Left colon (tissue), 2 donors: ENCODE measurements around the gene USP37. TPM values are rescaled to one million over a fixed set of nuclear protein-coding genes. Genes with fewer than 3 reads are reported as not detected.

Experiments
- microRNA-seq, 2 donors: library from miRNA; unstranded; fragments of <30 nt; microRNA quantifications; one replicate each; pipeline versions ENCODE4 v1.1.0 to v1.2.0, GENCODE V29; 2020
- total RNA-seq, 2 donors: library from RNA; stranded (reverse); fragmentation: NEBNext Ultra II Directional; extraction: Animal tissue kit (Norgen Biotek cat#: 25700); gene quantifications; one replicate each; pipeline ENCODE4 v1.2.1, GENCODE V29; 2021
- donor health status: DM: no; HTN: no; CAD: no.
- donor health status: DM: yes; HTN: yes; CAD: no.

Gene USP37
- total RNA-seq, 2 donors from 2014 or later = 9.3 to 14.6 TPM

Small RNA genes lying within 50 kb of the gene (microRNA-seq; reads per million reads assigned to microRNA genes)
- gene MIR26B = 32,439 to 74,000 reads per million in 2 donors

Other genes with a start within 250 kb of the USP37 start
- not detected for gene CATIP, start 211.5 kb downstream of the USP37 start, total RNA-seq
- gene SLC11A1, start 186.1 kb downstream of the USP37 start, total RNA-seq = 1 to 10 TPM; 1.7 to 2.0 TPM
- 100 to 1,000 TPM; 153 to 176 TPM for gene CTDSP1, start 168.5 kb downstream of the USP37 start, total RNA-seq
- 100 to 1,000 TPM; 441 to 488 TPM for gene VIL1, start 149.2 kb downstream of the USP37 start, total RNA-seq
- gene CNOT9, start 488 bp upstream of the USP37 start, total RNA-seq = 10 to 100 TPM; 32.7 to 39.1 TPM
- gene PLCD4, start 39.5 kb upstream of the USP37 start, total RNA-seq = 1 to 10 TPM; 1.0 to 3.8 TPM
- gene ZNF142, start 91.3 kb upstream of the USP37 start, total RNA-seq = 10 to 100 TPM; 17.9 to 19.5 TPM
- 10 to 100 TPM; 29.5 to 30.2 TPM for gene BCS1L, start 91.3 kb upstream of the USP37 start, total RNA-seq
- gene RNF25, start 103.7 kb upstream of the USP37 start, total RNA-seq = 10 to 100 TPM; 14.6 to 14.9 TPM
- 10 to 100 TPM; 21.3 to 25.6 TPM for gene STK36, start 103.7 kb upstream of the USP37 start, total RNA-seq
- gene TTLL4, start 142.5 kb upstream of the USP37 start, total RNA-seq = 10 to 100 TPM; 17.6 to 25.4 TPM
- gene CYP27A1, start 213.8 kb upstream of the USP37 start, total RNA-seq = 10 to 100 TPM; 28.1 to 52.7 TPM